Measurements from ENCODE around the gene HSPBP1. TPM values are rescaled to one million over a fixed set of nuclear protein-coding genes. Genes with fewer than 3 reads are reported as not detected.

Gene HSPBP1
- total and polyA plus RNA-seq, 9 of the 15 experiments (the other 6 are each of a cell fraction or from before 2014, with no cell fraction given): 0.83 to 81.3 (median 21.8) TPM

DNA sequence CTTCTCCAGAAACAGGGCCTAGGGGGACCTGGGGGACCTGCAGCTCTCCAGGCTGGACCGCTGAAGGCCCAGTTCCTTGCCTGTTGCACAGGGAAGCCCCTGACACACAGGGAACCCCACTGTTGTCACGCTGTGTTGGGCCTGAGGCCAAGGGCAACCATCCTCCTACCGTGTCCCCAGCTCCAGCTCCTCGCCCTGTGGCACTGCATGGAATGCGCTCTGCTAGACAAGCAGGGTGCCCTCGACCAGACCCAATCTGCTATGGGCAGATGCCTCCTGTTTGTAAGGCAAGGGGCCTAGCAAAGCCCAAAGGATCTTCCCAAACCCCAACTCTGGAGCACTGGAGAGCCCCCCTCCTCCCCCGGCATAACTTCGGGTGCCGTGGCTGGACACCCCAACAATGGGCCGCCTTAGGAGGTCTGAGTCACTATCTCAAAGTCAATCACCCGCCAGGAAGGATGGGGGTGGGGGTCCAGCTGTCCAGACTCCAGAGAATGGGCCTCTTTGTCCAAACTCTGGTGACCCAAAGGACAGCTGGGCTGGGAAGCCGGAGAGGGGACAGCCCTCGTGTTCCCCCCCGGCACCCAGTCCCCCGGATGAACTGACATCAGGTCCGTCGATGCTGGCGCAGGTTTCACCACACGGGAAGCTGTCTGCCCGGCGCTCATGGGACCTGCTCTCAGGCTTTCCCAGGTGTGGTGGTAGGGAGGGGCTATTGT is 7.6 kb upstream of the HSPBP1 start:
- ChIA-PET POLR2A (interaction anchor here (0.6 to 2.7 kb wide), 6 partner anchors 16 to 118 kb away, joined by 3 to 12 read pairs (median 3); no protein-coding TSS in a partner anchor), CTCF (ENCODE audit: low intra/inter-chr PET ratio) (no interaction called here)
- Histone ChIP-seq H3K4me1 (replicated peaks in 1 of 2; ENCODE audit: control insufficient read depth in 2 of 2, insufficient read depth in 2 of 2, low read length in 2 of 2) (peaks cover 4 to 36% of the 10 kb centered on the region in 2 experiments; a peak in 4 of 5 replicates), H3K27ac (ENCODE audit: extremely low read depth, low read depth, low read length) (no peak overlapping the region), H3K9me3 (replicated peaks; ENCODE audit: control insufficient read depth, insufficient read depth, low read depth, low read length) (no peaks in the 10 kb centered on the region), H3K4me3 (no peak overlapping the region), H4K20me1 (replicated peaks; ENCODE audit: control insufficient read depth, insufficient read depth, low read length) (no peaks in the 10 kb centered on the region), H3K9ac (ENCODE audit: insufficient read depth in 1 of 2, low read depth in 2 of 2, low read length in 2 of 2) (peak overlapping the region in 1 of 2 experiments; percentile 68; a peak in 1 of 4 replicates), H2AFZ (ENCODE audit: low read depth, low read length) (no peak overlapping the region), H3K36me3 (ENCODE audit: control insufficient read depth, insufficient read depth, low read length) (no peaks in the 10 kb centered on the region), H3K79me2 (ENCODE audit: control insufficient read depth, insufficient read depth, low read length) (no peaks in the 10 kb centered on the region; the same call in 2 of the 3 replicates), H3K9me1 (ENCODE audit: control insufficient read depth, insufficient read depth, low read length) (no peaks in the 10 kb centered on the region), H3K27me3 (ENCODE audit: control insufficient read depth in 2 of 2, insufficient read depth in 2 of 2, low read length in 2 of 2) (no peaks in the 10 kb centered on the region), H3K4me2 (ENCODE audit: insufficient read depth, low read length) (no peak overlapping the region)
- ATAC-seq: no peak
- WGBS (ENCODE audit: insufficient coverage, low coverage, missing lambda C conversion rate): 78% methylated on average over 18 of the region's 21 CpGs
- DNase-seq (ENCODE audit: extremely low read depth in 1 of 4, low spot score in 3 of 4): no peak
- no peak for TF ChIP-seq MYNN (IDR thresholded peaks at IDR 0.05)
- no peak for TF ChIP-seq MYNN (CRISPR knock-in tag; IDR thresholded peaks at IDR 0.05)
- peak; percentile 17; the same call in 1 of the 2 replicates for TF ChIP-seq RBFOX2 (IDR thresholded peaks at IDR 0.05; ENCODE audit: low read depth, low read length)
- FAIRE-seq: no peak
- in situ Hi-C loops (cut with MboI): loop anchor here (10.0 kb wide), 1 partner anchor 337 kb away; the partner anchor contains the start of gene ZNF784
- no TSS peak for BruUV-seq (replicated peaks)
- intact Hi-C loops (cut with micrococcal nuclease): no loop called here

GRCh38 chr19:55285229-55285890 is 5.5 kb upstream of the HSPBP1 start:
- 66% methylated on average over 7 of the region's 18 CpGs for WGBS (ENCODE audit: insufficient coverage, low coverage, missing lambda C conversion rate)

More at GRCh38 chr19:55285229-55285890, 5.5 kb upstream of the HSPBP1 start:
- TF ChIP-seq ELK1 (CRISPR knock-in tag; IDR thresholded peaks at IDR 0.05) (no peak), RBFOX2 (IDR thresholded peaks at IDR 0.05; ENCODE audit: low read depth, low read length) (0 out of 2 replicates have a peak, but pooled peaks have one; percentile 20), POLR2G (IDR thresholded peaks at IDR 0.05; ENCODE audit: low read depth, low read length) (0 out of 2 replicates have a peak, but pooled peaks have one; percentile 10)
- ATAC-seq (no peak), DNase-seq (ENCODE audit: extremely low read depth in 1 of 4, low spot score in 3 of 4) (no peak), FAIRE-seq (no peak)
- Histone ChIP-seq H2AFZ (ENCODE audit: low read depth, low read length) (no peak overlapping the region), H3K9ac (ENCODE audit: insufficient read depth in 1 of 2, low read depth in 2 of 2, low read length in 2 of 2) (peak overlapping the region in 1 of 2 experiments; percentile 65; a peak in 2 of 4 replicates), H4K20me1 (replicated peaks; ENCODE audit: control insufficient read depth, insufficient read depth, low read length) (no peaks in the 10 kb centered on the region), H3K4me3 (no peak overlapping the region), H3K9me1 (ENCODE audit: control insufficient read depth, insufficient read depth, low read length) (no peaks in the 10 kb centered on the region), H3K4me1 (replicated peaks in 1 of 2; ENCODE audit: control insufficient read depth in 2 of 2, insufficient read depth in 2 of 2, low read length in 2 of 2) (peaks cover 14 to 43% of the 10 kb centered on the region in 2 experiments), H3K27ac (ENCODE audit: extremely low read depth, low read depth, low read length) (no peak overlapping the region), H3K36me3 (ENCODE audit: control insufficient read depth, insufficient read depth, low read length) (no peaks in the 10 kb centered on the region), H3K27me3 (ENCODE audit: control insufficient read depth in 2 of 2, insufficient read depth in 2 of 2, low read length in 2 of 2) (no peaks in the 10 kb centered on the region), H3K79me2 (ENCODE audit: control insufficient read depth, insufficient read depth, low read length) (no peaks in the 10 kb centered on the region; the same call in 2 of the 3 replicates), H3K9me3 (replicated peaks; ENCODE audit: control insufficient read depth, insufficient read depth, low read depth, low read length) (no peaks in the 10 kb centered on the region), H3K4me2 (ENCODE audit: insufficient read depth, low read length) (no peak overlapping the region)
- ChIA-PET CTCF (ENCODE audit: low intra/inter-chr PET ratio) (no interaction called here), POLR2A (no interaction called here)
- BruUV-seq (replicated peaks): no TSS peak
- in situ Hi-C loops (cut with MboI) (loop anchor here (10.0 kb wide), 1 partner anchor 339 kb away; the partner anchor contains the start of gene ZNF784), intact Hi-C loops (cut with micrococcal nuclease) (no loop called here)
